Hematopoietic multipotent progenitor cell (in vitro differentiated cells): Measurements from ENCODE around the gene SLC23A2. TPM values are rescaled to one million over a fixed set of nuclear protein-coding genes. Genes with fewer than 3 reads are reported as not detected.
"Not testable (repeated sequence)": the region's sequence is repeated elsewhere in the genome, so short reads cannot be mapped to it uniquely, and the experiment has no call there.

Source experiments
- DNase-seq, 3 donors: peaks; one replicate each; pipeline ENCODE4 v3.0.0-alpha.2; 2011 to 2015; ENCODE audit warnings: low read depth in 2 of 3, low spot score in 2 of 3
- total RNA-seq: library from RNA; depleted of rRNA; stranded (reverse); fragments of >200 nt; gene quantifications from one replicate; pipeline ENCODE4 v1.2.3, GENCODE V29; 2012

SLC23A2 gene
- total RNA-seq, 1 donor: 21.0 TPM

DNA sequence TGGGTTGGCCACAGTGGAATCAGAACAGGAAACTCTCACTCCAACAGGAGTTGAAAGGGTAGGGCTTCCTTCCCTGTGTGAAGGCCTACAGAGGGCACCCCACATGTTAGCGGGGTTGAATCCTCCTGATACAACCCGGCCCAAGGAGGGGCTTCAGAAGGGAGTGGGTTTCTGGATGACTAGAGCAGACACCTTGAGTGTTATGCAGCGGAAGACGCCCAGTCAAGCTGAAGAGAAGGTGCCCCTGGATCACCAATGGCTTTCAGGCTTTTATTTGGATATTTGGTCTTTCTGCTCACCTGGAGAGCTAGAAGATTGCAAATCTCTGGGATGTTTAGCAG, 146.8 kb downstream of the SLC23A2 start:
- no peak for DNase-seq

DNA sequence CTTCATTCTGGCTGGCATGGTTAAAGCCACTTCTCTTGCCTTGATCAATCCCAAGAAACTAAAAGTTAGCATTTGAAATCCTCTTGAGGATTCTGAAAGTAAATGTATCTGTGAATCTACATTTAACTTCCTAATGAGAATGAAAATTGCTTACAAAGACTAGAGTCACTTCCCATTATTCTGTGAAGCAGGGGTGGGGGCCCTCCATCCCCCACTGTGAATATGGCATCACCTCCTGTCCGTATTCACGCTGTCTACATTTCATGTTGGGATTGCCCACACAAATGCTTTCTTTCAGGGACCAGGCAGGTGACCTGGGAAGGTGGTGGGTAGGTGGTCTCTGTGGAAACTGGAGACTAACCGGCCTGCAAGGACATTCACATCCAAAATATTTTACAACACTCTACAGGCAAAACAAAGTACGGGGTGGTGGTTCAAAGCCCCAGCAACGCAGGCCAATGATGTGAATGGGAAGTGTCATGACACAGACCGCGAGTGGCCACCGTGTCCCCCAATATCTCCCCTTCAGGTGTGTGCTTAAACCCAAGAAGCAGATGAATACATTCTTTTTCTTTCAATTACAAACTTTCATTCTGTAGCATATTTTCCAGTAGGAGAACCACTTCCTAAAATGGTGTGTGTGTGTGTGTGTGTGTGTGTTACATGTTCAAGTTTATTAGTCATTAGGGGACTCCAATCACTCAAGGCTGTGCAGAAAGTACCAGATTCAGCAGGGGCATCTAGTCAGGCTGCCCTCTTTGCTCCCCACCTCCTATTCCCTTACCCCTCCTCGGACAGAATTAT, 147.4 kb downstream of the SLC23A2 start:
- no peak for DNase-seq

GRCh38 chr20:4853004-4853403, 148.3 kb downstream of the SLC23A2 start:
- DNase-seq: no peak

GRCh38 chr20:4850960-4851359, 150.3 kb downstream of the SLC23A2 start:
- DNase-seq: no peak

DNA sequence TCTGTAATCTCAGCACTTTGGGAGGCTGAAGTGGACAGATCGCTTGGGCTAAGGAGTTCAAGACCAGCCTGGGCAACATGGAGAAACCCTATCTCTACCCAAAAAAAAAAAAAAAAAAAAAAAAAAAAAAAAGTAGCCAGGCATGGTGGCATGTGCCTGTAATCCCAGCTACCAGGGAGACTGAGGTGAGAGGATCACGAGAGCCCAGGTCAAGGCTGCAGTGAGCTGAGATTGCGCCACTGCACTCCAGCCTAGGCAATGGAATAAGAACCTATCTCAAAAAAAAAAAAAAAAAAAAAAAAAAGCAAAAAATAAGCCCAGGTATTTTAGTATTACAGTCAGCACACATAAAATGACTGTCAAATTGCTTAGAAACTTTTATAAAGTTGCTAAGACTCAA, 152.5 kb downstream of the SLC23A2 start:
- not testable (repeated sequence) for DNase-seq

DNA sequence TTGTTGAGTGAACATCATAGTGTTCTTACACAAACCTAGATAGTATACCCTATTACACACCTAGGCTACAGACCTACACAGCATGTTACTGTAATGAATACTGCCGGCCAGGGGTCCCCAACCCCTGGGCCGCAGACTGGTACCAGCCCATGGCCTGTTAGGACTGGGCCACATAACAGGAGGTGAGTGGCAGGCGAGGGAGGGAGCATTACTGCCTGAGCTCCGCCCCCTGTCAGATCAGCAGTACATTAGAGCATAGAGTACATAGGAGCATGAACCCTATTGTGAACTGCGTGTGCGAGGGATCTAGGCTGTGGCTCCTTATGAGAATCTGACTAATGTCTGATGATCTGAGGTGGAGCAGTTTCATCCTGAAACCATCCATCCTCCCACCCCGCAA, 153.3 kb downstream of the SLC23A2 start:
- no peak for DNase-seq

DNA sequence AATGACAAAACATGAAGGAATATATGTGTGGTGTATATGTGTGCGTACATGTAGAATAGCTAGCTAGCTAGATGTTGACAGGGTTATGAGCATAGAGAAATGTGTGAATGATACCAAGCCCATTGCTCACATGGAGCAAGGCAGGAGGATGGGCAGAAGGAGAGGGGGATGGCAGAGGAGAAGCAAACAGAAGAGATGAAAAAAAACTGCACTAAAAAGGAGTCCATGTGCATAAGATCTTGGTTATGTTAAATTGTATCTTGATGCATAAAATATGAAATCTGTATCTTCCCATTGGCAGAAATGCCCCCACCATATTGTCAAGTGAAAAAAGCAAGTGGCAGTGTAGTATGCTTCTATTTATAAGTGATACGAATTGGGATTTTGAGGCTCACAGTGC, 154.5 kb downstream of the SLC23A2 start:
- no peak for DNase-seq

GRCh38 chr20:4844751-4845465, 156.4 kb downstream of the SLC23A2 start:
- peak in 1 of 3 donors; percentile 42 for DNase-seq

DNA sequence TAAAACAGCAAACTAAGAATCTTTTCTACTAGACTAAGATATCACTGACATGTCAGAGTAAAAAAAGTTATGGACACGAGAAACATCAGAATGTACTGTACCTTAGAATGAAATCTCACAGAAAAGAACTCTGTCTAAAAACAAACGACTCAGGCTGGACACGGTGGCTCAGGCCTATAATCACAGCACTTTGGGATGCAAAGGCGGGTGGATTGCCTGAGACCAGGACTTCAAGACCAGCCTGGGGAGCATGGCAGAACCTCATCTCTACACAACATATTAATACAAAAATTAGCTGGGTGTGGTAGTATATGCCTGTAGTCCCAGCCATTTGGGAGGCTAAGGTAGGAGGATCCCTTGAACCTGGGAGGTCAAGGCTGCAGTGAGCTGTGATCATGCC, 157.0 kb downstream of the SLC23A2 start:
- no peak for DNase-seq

- no peak for DNase-seq
Measured at GRCh38 chr20:4840801-4841200, 160.5 kb downstream of the SLC23A2 start.

DNA sequence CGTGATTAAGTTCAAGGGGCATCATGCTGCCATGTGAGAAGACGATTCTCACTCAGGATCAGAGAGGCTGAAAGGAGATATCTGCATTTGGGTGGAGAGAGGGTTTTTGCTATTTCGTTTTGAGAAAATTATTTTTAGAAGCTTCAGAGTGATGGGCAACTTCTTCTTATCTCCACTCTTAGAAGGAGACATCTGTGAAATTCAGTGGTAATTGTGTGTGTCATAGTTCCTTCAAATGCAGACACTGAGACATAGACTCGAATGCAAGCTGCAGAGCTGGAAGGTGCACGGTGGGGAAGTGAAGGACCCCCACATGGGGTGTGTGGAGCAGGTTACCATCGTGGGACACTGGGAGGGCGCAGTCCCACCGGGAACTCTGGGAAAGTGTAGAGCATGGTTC, 162.8 kb downstream of the SLC23A2 start:
- peak in 1 of 3 donors; percentile 38 for DNase-seq

GRCh38 chr20:4837760-4838159, 163.6 kb downstream of the SLC23A2 start:
- DNase-seq: no peak

DNA sequence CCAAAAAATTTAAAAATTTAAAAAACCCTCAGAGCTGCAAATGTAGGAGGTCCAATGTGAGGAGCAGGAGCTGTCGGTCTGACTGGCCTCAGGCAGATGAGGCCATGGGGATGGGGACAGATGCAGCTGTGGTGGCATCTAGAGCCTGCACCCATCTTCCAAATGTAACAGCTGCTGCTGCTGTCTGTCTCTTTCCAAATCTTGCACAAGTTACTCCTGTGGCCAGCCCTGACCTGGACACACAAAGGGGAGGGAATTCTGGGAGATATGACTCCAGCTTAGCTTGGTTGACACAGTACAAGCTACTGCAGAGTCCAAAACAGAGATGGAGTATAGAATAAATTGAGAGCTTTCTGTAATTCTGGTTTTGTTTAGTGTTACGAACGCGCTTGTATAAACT, 164.4 kb downstream of the SLC23A2 start:
- no peak for DNase-seq

- DNase-seq: no peak
Measured at GRCh38 chr20:4836473-4836872, 164.8 kb downstream of the SLC23A2 start.

DNA sequence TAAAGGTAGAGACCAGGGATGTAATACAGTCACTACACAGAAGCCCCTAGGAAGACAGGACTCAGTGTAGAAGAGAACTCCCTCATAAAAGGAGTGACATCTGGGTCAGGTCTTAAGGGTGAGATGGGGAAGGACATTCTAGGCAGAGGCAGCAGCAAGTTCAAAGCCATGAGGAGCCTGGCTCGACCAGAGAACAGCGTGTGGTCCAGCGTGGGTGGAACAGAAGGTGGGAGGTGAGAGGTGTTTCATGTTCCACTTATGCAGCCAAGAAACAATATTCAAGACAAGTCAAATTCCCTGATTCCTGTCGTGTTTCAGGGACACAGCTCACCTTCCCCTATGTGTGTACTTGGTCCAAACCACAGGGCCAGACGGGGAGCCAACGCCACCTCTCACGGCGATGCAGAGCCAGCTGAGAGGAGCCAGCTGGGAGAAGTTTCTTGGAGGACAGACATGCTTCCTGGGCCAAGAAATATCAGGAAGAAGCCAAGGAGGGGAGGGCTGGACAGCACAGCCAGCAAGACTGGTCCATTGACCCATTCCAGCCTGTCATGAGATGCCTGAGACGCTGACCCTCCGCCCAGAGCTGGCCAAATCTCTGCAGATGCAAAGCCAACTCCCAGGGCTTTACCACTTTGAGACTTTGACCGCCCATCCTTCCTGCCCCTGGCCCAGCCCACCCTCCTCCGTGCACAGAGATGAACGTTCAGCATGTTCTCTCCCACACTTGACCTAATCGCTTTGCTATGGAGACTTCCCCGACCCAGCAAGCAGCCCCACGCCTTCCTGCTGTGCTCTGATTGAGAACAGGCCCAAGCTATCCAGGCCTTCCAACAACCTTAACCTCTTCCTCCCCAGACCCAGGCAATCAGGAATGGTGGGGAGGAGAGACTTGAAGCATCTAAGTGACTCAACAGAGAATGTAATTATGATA, 165.8 kb downstream of the SLC23A2 start:
- no peak for DNase-seq

DNA sequence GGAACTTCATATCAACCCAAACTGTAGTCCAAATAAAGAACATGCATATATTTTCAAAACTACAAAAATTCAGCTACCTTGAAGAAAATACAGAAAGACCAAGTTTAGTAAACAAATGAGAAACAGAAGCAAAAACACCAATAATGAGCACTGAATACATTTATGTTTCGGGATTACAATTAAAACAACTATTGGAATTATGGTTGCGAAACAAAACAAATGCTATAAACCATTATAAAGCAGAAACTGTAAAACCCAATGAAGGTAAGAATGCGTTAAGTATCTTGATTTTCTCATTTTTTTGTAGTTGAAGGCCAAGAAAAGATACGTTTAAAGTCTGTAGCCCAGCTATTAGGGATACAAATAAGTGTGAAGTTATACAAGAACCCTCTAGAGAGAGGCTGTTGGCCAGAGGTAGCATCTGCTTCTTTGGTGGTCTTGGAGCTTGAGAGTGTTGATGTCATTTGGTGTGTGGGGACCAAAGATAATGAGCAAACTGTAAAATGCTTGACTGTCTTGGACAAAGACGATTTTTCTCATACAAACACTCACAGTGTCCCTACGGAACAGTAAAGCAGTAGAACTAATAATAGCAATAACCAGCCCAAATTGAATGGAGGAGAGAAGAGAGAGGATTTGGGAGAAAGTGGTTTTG, 168.1 kb downstream of the SLC23A2 start:
- DNase-seq: no peak

DNA sequence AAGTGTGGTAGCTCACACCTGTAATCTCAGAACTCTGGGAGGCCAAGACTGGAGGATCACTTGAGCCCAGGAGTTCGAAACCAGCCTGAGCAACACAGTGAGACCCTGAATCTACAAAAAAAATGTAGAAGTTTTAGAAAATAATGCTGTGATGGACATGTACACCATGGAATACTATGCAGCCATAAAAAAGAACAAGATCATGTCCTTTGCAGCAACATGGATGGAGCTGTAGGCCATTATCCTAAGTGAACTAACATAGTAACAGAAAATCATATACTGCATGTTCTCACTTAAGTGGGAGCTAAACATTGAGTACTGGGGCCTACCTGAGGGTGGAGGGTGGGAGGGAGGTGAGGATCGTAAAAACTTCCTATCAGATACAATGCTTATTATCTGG, 168.8 kb downstream of the SLC23A2 start:
- no peak for DNase-seq

- no peak for DNase-seq
Measured at GRCh38 chr20:4830696-4831095, 170.6 kb downstream of the SLC23A2 start.

- no peak for DNase-seq
Measured at GRCh38 chr20:4830259-4830658, 171.1 kb downstream of the SLC23A2 start.

DNA sequence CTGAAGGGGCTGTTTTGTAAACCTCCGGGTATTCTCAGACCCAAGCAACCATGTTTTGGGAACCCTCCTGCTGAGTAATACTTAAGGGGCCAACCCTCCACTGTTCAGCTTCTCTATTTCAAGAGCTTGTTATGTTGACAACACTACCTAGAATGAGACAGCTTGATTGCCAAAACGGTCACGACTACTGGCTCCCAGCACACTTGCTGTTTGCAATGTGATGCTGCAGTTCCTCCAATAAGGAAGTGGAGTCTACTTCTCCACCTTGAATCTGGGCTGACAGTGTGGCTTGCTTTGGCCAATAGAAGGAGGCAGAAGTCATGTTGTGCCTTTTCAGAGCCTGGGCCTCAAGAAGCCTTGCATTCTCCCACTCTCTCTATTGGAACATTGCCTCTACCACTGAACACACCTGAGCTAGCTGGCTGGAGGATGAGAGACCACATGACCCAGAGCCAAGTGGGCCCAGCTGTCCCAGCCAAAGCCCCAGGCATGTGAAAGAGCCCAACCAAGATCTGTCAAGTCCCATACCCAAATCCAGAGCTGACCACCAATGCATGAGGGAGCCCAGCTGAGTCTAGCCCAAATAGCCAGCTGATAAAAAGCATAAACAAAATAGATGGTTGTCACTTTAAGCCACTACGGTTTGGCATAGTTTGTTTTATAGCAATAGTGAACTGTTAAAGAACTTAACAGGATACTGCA, 171.6 kb downstream of the SLC23A2 start:
- DNase-seq: peak in 1 of 3 donors; percentile 87
